Measurements from ENCODE around the gene NUPR1. TPM values are rescaled to one million over a fixed set of nuclear protein-coding genes. Genes with fewer than 3 reads are reported as not detected.

Gene NUPR1
- total RNA-seq, 4 donors from 2014 or later, result 32.8 to 52.8 (median 41.1) TPM

- TF ChIP-seq POLR2A (IDR thresholded peaks at IDR 0.05), result no peak
- no peak for TF ChIP-seq POLR2AphosphoS5 (IDR thresholded peaks at IDR 0.05)
- no peak for TF ChIP-seq EP300 (IDR thresholded peaks at IDR 0.05)
- no peaks in the 10 kb centered on the region for H3K9me3 ChIP-seq
- peaks cover 36% of the 10 kb centered on the region for H3K27me3 ChIP-seq
- 44 to 75% methylated on average over 6 to 8 of the region's 14 CpGs for WGBS, 2 donors (ENCODE audit: low coverage in 1 of 2)
- H3K4me1 ChIP-seq, result no peaks in the 10 kb centered on the region
- no peak overlapping the region for H3K4me3 ChIP-seq
- no peak overlapping the region for H3K27ac ChIP-seq
- ATAC-seq, result no peak
- H3K36me3 ChIP-seq, result no peaks in the 10 kb centered on the region
Measured at GRCh38 chr16:28505489-28506137, 33.2 kb downstream of the NUPR1 start.

GRCh38 chr16:28504707-28505404 lies 33.9 kb downstream of the NUPR1 start:
- TF ChIP-seq EP300 (IDR thresholded peaks at IDR 0.05) (no peak), POLR2AphosphoS5 (IDR thresholded peaks at IDR 0.05) (no peak), POLR2A (IDR thresholded peaks at IDR 0.05) (no peak)
- TF ChIP-seq, protein P1, sequence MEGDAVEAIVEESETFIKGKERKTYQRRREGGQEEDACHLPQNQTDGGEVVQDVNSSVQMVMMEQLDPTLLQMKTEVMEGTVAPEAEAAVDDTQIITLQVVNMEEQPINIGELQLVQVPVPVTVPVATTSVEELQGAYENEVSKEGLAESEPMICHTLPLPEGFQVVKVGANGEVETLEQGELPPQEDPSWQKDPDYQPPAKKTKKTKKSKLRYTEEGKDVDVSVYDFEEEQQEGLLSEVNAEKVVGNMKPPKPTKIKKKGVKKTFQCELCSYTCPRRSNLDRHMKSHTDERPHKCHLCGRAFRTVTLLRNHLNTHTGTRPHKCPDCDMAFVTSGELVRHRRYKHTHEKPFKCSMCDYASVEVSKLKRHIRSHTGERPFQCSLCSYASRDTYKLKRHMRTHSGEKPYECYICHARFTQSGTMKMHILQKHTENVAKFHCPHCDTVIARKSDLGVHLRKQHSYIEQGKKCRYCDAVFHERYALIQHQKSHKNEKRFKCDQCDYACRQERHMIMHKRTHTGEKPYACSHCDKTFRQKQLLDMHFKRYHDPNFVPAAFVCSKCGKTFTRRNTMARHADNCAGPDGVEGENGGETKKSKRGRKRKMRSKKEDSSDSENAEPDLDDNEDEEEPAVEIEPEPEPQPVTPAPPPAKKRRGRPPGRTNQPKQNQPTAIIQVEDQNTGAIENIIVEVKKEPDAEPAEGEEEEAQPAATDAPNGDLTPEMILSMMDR (IDR thresholded peaks at IDR 0.05), result no peak
- Histone ChIP-seq H3K4me3 (no peak overlapping the region), H3K9me3 (no peaks in the 10 kb centered on the region), H3K27me3 (peaks cover 36% of the 10 kb centered on the region), H3K27ac (no peak overlapping the region), H3K36me3 (no peaks in the 10 kb centered on the region), H3K4me1 (no peaks in the 10 kb centered on the region)
- no peak for ATAC-seq
- WGBS, 2 donors (ENCODE audit: low coverage in 1 of 2), result no CpG with 5 or more reads among the region's 8 CpGs

- no peak for ATAC-seq
- TF ChIP-seq EP300 (IDR thresholded peaks at IDR 0.05) (no peak), POLR2AphosphoS5 (IDR thresholded peaks at IDR 0.05) (no peak), POLR2A (IDR thresholded peaks at IDR 0.05) (no peak)
- TF ChIP-seq, protein P1 (IDR thresholded peaks at IDR 0.05), result no peak
Measured at GRCh38 chr16:28503470-28504259, 35.1 kb downstream of the NUPR1 start.

GRCh38 chr16:28502290-28502689 lies 36.5 kb downstream of the NUPR1 start:
- Histone ChIP-seq H3K36me3 (no peaks in the 10 kb centered on the region), H3K4me1 (no peaks in the 10 kb centered on the region), H3K9me3 (no peaks in the 10 kb centered on the region), H3K27ac (no peak overlapping the region), H3K4me3 (no peak overlapping the region), H3K27me3 (peaks cover 24% of the 10 kb centered on the region)
- no peak for ATAC-seq
- TF ChIP-seq POLR2AphosphoS5 (IDR thresholded peaks at IDR 0.05), result no peak
- TF ChIP-seq POLR2A (IDR thresholded peaks at IDR 0.05), result no peak
- TF ChIP-seq, protein P1 (IDR thresholded peaks at IDR 0.05), result no peak
- TF ChIP-seq EP300 (IDR thresholded peaks at IDR 0.05), result no peak
- 69 to 75% methylated on average over 2 of the region's 2 CpGs for WGBS, 2 donors (ENCODE audit: low coverage in 1 of 2)

More at GRCh38 chr16:28503470-28504259, 35.1 kb downstream of the NUPR1 start:
- no peaks in the 10 kb centered on the region for H3K36me3 ChIP-seq
- peaks cover 36% of the 10 kb centered on the region for H3K27me3 ChIP-seq
- H3K4me3 ChIP-seq, result no peak overlapping the region
- no peaks in the 10 kb centered on the region for H3K9me3 ChIP-seq
- no peaks in the 10 kb centered on the region for H3K4me1 ChIP-seq
- 73 to 77% methylated on average over 3 of the region's 15 CpGs for WGBS, 2 donors (ENCODE audit: low coverage in 1 of 2)
- no peak overlapping the region for H3K27ac ChIP-seq

Data from gastroesophageal sphincter (tissue), 4 donors.